Measurements from ENCODE around the gene SCUBE1. TPM values are rescaled to one million over a fixed set of nuclear protein-coding genes. Genes with fewer than 3 reads are reported as not detected.
A peak's percentile ranks its signal among the peaks of the same experiment; 100 is the strongest.

Gene SCUBE1
- total and polyA plus RNA-seq, 2 of the 4 experiments (the other 2 are of a cell fraction): not detected

DNA sequence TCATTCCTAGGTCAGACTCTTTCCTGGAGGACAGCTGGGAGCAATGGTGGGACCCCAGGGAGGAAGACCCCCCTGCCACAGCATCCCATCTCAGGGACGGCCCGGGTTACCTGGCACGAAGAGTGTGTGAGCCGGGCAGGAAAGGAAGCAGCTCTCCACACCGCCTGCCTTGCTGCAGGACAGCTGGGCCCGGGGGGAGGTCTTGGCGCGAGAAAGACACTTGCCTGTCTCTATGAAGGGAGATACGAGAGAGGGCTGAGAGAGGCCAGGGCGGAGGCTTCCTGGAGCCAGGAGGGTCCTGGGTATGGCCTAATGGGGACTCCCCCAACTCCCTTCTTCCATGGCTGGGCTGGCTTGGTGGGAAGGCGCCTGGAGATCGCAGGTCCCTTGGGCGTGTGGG, 120.2 kb downstream of the SCUBE1 start:
- no peak overlapping the region for H2BK120ac ChIP-seq (ENCODE audit: low read depth, low read length)
- ATAC-seq (ENCODE audit: low read depth) (no peak), DNase-seq (no peak)
- ChIA-PET POLR2A (ENCODE audit: unreplicated experiment) (no interaction called here), CTCF (no interaction called here)
- 46% methylated on average over 6 of the region's 13 CpGs; no CpG with 5 or more reads in 1 of the 2 experiments for WGBS, 2 experiments (ENCODE audit: extremely low coverage in 2 of 2, insufficient read length in 1 of 2)
- H4K20me1 ChIP-seq (ENCODE audit: insufficient read depth, low read length): no peaks in the 10 kb centered on the region
- H2AK9ac ChIP-seq (replicated peaks; ENCODE audit: low read depth, low read length, poor library complexity): peak overlapping the region; percentile 9
- H3K18ac ChIP-seq (ENCODE audit: low read depth, low read length): no peak overlapping the region
- no peaks in the 10 kb centered on the region; the same call in 1 of the 2 replicates for H3K4me1 ChIP-seq (ENCODE audit: control insufficient read depth, insufficient read depth, low read length)
- in situ Hi-C loops (cut with MboI; ENCODE audit: low sequenced_read_pairs) (no loop called here), dilution Hi-C loops (cut with HindIII; ENCODE audit: low sequenced_read_pairs, unreplicated experiment) (no loop called here), intact Hi-C loops (cut with micrococcal nuclease) (no loop called here)
- no peak overlapping the region for H3K27ac ChIP-seq (ENCODE audit: insufficient read depth, low read length)
- no peak overlapping the region for H2BK15ac ChIP-seq (ENCODE audit: low read depth, low read length)
- no peak overlapping the region for H2AK5ac ChIP-seq (ENCODE audit: low read depth, low read length)
- H3K23ac ChIP-seq (ENCODE audit: low read depth, low read length): no peak overlapping the region
- no peak overlapping the region for H4K91ac ChIP-seq (ENCODE audit: insufficient read depth, low read depth, low read length)
- no peaks in the 10 kb centered on the region for H3K9me3 ChIP-seq (ENCODE audit: control insufficient read depth, insufficient read depth, low read length)
- no TSS peak for BruUV-seq (replicated peaks)
- H3K9ac ChIP-seq (ENCODE audit: low read depth, low read length): no peak overlapping the region
- H2BK20ac ChIP-seq (ENCODE audit: low read depth, low read length): no peak overlapping the region
- no peak overlapping the region for H3K4me2 ChIP-seq (ENCODE audit: low read depth, low read length)
- no peak overlapping the region for H2AFZ ChIP-seq (replicated peaks; ENCODE audit: low read length, poor library complexity)
- H3K14ac ChIP-seq (replicated peaks; ENCODE audit: low read depth, low read length): no peak overlapping the region
- H3K9me1 ChIP-seq (ENCODE audit: insufficient read depth, low read length): no peaks in the 10 kb centered on the region
- peaks cover 32% of the 10 kb centered on the region for H3K27me3 ChIP-seq (ENCODE audit: control insufficient read depth, insufficient read depth, low read length)
- H3K4me3 ChIP-seq (ENCODE audit: insufficient read depth, low read depth, low read length): no peak overlapping the region
- H3K36me3 ChIP-seq (ENCODE audit: control insufficient read depth, insufficient read depth, low read length): no peaks in the 10 kb centered on the region
- TF ChIP-seq CHD1 (IDR thresholded peaks at IDR 0.05; ENCODE audit: low read depth, low read length): no peak
- H3K4ac ChIP-seq (ENCODE audit: low read depth, low read length): no peak overlapping the region
- no peak overlapping the region for H2BK5ac ChIP-seq (ENCODE audit: low read depth, low read length, poor library complexity, severe bottlenecking)
- no peak overlapping the region for H4K5ac ChIP-seq (ENCODE audit: low read depth, low read length)
- H3K56ac ChIP-seq (ENCODE audit: extremely low read depth, insufficient read depth, low read length): no peak overlapping the region
- no peaks in the 10 kb centered on the region for H3K79me1 ChIP-seq (ENCODE audit: low read depth in 1 of 2, low read length in 2 of 2)
- no peak overlapping the region for H4K8ac ChIP-seq (ENCODE audit: low read depth in 2 of 2, low read length in 2 of 2)

Measured in IMR-90 (cell line).